ENCODE measurements around the gene MAN1A1.

DNA sequence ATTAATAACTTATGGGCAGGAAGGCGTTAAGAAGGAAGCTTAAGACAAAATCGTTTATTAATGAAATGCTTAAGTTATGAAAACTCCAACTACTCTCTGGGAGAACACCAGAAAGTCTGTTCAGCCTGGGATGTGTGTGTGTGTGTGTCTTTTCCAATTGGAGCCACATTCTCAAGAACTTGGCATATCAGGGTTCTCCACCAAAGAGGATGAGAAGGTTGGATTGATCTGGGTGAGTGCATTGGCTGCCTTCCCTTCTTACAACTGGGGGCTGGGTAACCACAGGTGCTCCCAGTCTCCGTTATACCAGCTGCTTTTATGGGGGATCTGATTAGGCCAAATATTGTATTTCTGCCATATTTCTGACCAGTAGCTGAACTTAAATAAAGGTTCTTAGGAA is 102.1 kb downstream of the MAN1A1 start:
- TF ChIP-seq, protein P1, sequence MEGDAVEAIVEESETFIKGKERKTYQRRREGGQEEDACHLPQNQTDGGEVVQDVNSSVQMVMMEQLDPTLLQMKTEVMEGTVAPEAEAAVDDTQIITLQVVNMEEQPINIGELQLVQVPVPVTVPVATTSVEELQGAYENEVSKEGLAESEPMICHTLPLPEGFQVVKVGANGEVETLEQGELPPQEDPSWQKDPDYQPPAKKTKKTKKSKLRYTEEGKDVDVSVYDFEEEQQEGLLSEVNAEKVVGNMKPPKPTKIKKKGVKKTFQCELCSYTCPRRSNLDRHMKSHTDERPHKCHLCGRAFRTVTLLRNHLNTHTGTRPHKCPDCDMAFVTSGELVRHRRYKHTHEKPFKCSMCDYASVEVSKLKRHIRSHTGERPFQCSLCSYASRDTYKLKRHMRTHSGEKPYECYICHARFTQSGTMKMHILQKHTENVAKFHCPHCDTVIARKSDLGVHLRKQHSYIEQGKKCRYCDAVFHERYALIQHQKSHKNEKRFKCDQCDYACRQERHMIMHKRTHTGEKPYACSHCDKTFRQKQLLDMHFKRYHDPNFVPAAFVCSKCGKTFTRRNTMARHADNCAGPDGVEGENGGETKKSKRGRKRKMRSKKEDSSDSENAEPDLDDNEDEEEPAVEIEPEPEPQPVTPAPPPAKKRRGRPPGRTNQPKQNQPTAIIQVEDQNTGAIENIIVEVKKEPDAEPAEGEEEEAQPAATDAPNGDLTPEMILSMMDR (IDR thresholded peaks at IDR 0.05; ENCODE audit: low read depth, low read length, poor library complexity, severe bottlenecking): no peak
- no peak for TF ChIP-seq EZH2phosphoT487 (IDR thresholded peaks at IDR 0.05; ENCODE audit: borderline replicate concordance, low read length)
